ENCODE results near the gene NOTCH1. TPM values are rescaled to one million over a fixed set of nuclear protein-coding genes. Genes with fewer than 3 reads are reported as not detected.
A peak's percentile ranks its signal among the peaks of the same experiment; 100 is the strongest.

NOTCH1 gene
- total and polyA plus RNA-seq, 11 donors = 8.0 to 47.3 (median 20.3) TPM

DNA sequence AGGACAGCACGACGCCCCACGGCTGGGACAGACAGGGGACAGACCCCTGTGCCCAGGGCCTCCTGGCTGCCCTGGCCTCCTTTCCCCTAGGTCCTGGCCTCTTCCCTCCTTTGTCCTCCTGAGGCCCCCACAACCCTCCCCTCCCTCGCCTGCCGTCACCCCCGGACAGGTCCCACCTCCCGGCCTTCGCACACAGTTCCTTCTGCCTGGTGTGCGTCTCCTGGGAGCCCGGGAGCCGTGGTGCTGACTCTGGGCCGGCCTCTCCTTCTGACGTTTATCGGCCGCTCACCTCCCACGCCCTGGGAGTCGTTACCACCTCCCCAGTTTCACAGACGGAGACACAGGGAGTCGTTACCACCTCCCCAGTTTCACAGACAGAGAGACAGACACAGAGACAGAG is 25.1 kb upstream of the NOTCH1 start:
- Histone ChIP-seq H3K36me3 (no peaks in the 10 kb centered on the region), H3K9me3 (no peaks in the 10 kb centered on the region), H3K4me1 (peaks cover 22 to 80% (median 59%) of the 10 kb centered on the region in 12 donors), H3K4me3 (no peak overlapping the region), H3K27me3 (no peaks in the 10 kb centered on the region), H3K27ac (peak overlapping the region in 9 of 12 donors; percentile 57 to 96 (median 75))
- WGBS, 4 donors = 72 to 89% (median 80%) methylated on average over 17 to 19 of the region's 19 CpGs
- intact Hi-C loops (cut with DNase I) = no loop called here
- ATAC-seq (no peak), DNase-seq (peak in 2 of 5 donors; percentile 38 to 71)
- TF ChIP-seq, protein P1, sequence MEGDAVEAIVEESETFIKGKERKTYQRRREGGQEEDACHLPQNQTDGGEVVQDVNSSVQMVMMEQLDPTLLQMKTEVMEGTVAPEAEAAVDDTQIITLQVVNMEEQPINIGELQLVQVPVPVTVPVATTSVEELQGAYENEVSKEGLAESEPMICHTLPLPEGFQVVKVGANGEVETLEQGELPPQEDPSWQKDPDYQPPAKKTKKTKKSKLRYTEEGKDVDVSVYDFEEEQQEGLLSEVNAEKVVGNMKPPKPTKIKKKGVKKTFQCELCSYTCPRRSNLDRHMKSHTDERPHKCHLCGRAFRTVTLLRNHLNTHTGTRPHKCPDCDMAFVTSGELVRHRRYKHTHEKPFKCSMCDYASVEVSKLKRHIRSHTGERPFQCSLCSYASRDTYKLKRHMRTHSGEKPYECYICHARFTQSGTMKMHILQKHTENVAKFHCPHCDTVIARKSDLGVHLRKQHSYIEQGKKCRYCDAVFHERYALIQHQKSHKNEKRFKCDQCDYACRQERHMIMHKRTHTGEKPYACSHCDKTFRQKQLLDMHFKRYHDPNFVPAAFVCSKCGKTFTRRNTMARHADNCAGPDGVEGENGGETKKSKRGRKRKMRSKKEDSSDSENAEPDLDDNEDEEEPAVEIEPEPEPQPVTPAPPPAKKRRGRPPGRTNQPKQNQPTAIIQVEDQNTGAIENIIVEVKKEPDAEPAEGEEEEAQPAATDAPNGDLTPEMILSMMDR (IDR thresholded peaks at IDR 0.05) = no peak
- TF ChIP-seq POLR2A (IDR thresholded peaks at IDR 0.05) = no peak

DNA sequence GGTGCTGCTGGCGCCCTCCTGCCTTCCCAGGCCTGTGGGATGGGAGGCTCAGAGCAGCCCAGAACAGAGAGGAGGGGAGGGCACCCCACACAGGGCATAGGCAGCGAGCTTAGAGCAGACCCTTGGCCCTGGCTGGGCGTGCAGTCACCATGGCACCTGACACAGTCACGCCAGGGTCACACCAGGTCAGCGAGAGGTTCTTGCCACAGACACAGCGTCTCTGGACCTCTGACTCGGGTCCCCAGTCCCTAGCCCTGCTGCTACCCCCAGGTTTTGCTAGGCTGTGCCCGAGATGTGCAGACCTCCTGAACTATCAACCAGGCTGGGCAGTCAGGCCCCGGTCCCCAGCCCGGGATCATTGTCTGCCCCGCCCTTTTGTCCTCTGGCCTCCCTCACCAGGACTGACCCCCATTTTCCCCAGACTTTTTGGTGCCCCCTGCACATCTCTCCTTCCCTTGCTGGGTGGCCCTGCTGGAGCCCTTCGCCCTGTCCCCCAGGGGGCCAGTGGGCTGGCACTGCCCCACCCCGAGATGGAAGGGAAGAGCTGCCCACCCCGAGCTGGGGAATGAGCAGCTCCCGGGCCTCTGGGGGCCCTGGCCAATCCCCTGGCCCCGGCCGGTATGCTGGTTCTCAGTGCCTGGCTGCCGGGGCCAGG is 24.5 kb upstream of the NOTCH1 start:
- no peaks in the 10 kb centered on the region for H3K9me3 ChIP-seq
- H3K27ac ChIP-seq = peak overlapping the region in 7 of 12 donors; percentile 57 to 90 (median 75)
- no peaks in the 10 kb centered on the region for H3K27me3 ChIP-seq
- 84 to 92% (median 90%) methylated on average over 14 to 18 of the region's 18 CpGs for WGBS, 4 donors
- H3K36me3 ChIP-seq = no peaks in the 10 kb centered on the region
- no peak for TF ChIP-seq POLR2A (IDR thresholded peaks at IDR 0.05)
- TF ChIP-seq, protein P1 (IDR thresholded peaks at IDR 0.05) = no peak
- H3K4me1 ChIP-seq = peaks cover 26 to 82% (median 64%) of the 10 kb centered on the region in 12 donors
- DNase-seq (peak in 2 of 5 donors; percentile 19 to 57), ATAC-seq (no peak)
- H3K4me3 ChIP-seq = no peak overlapping the region
- intact Hi-C loops (cut with DNase I) = no loop called here

DNA sequence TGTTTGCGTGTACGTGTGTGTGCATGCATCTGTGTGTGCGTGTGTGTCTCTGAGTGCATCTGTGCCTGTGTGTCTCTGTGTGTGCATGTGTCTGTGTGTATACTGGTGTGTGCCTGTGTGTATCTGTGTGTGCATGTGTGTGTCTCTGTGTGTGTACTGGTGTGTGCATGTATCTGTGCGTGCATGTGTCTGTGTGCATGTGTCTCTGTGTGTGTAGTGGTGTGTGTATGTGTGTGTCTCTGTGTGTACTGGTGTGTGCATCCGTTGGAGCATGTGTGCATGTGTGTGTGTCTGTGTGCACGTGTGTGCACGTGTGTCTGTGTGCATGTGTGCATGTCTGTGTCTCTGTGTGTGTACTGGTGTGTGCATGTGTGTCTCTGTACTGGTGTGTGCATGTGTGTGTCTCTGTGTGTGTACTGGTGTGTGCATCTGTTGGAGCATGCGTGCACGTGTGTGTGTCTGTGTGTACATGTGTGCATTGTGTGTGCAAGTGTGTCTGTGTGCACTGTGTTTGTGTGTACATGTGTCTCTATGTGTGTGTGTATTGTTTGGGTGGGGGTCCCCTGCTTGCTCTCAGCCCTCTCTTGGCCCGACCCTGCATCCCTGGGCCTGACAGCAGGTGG is 23.8 kb upstream of the NOTCH1 start:
- no peak for DNase-seq
- intact Hi-C loops (cut with DNase I) = no loop called here

More for the DNA sequence above, 23.8 kb upstream of the NOTCH1 start:
- Histone ChIP-seq H3K4me1 (peaks cover 26 to 89% (median 69%) of the 10 kb centered on the region in 12 donors), H3K36me3 (no peaks in the 10 kb centered on the region), H3K9me3 (no peaks in the 10 kb centered on the region), H3K27me3 (no peaks in the 10 kb centered on the region), H3K4me3 (no peak overlapping the region), H3K27ac (no peak overlapping the region)
- TF ChIP-seq, protein P1 (IDR thresholded peaks at IDR 0.05) = no peak
- TF ChIP-seq POLR2A (IDR thresholded peaks at IDR 0.05) = no peak
- ATAC-seq = no peak
- WGBS, 4 donors = 93 to 96% (median 95%) methylated on average over 9 to 10 of the region's 10 CpGs
